ENCODE data around the gene CAPN11. TPM values are rescaled to one million over a fixed set of nuclear protein-coding genes. Genes with fewer than 3 reads are reported as not detected.
A peak's percentile ranks its signal among the peaks of the same experiment; 100 is the strongest.

The CAPN11 gene
- total RNA-seq, 1 experiment from 2014 or later = not detected

- no TSS peak for BruUV-seq (replicated peaks)
- Histone ChIP-seq H3K9ac (ENCODE audit: low read length) (no peak overlapping the region), H3K79me2 (ENCODE audit: low read length) (peaks cover 96% of the 10 kb centered on the region), H2AFZ (ENCODE audit: low read length) (no peak overlapping the region), H4K20me1 (ENCODE audit: low read length) (peaks cover 29% of the 10 kb centered on the region), H3K4me1 (ENCODE audit: insufficient read depth, low read length) (peaks cover 91% of the 10 kb centered on the region), H3K36me3 (ENCODE audit: low read depth, low read length) (peaks cover 8% of the 10 kb centered on the region; the same call in 1 of the 2 replicates), H3K27me3 (ENCODE audit: low read length) (no peaks in the 10 kb centered on the region), H3K9me3 (ENCODE audit: low read length) (no peaks in the 10 kb centered on the region), H3K27ac (ENCODE audit: low read length) (peak overlapping the region; percentile 73), H3F3A (ENCODE audit: low read length, unreplicated experiment) (peaks cover 14% of the 10 kb centered on the region), H3K4me3 (ENCODE audit: low read length) (no peak overlapping the region), H3K4me2 (ENCODE audit: low read length) (peak overlapping the region; percentile 34), H3K9me2 (replicated peaks; ENCODE audit: low read length) (no peaks in the 10 kb centered on the region)
- ChIA-PET POLR2A (ENCODE audit: unreplicated experiment) (no interaction called here), CTCF (no interaction called here)
- ATAC-seq (no peak), DNase-seq (peak; percentile 22)
- TF ChIP-seq, protein P1, sequence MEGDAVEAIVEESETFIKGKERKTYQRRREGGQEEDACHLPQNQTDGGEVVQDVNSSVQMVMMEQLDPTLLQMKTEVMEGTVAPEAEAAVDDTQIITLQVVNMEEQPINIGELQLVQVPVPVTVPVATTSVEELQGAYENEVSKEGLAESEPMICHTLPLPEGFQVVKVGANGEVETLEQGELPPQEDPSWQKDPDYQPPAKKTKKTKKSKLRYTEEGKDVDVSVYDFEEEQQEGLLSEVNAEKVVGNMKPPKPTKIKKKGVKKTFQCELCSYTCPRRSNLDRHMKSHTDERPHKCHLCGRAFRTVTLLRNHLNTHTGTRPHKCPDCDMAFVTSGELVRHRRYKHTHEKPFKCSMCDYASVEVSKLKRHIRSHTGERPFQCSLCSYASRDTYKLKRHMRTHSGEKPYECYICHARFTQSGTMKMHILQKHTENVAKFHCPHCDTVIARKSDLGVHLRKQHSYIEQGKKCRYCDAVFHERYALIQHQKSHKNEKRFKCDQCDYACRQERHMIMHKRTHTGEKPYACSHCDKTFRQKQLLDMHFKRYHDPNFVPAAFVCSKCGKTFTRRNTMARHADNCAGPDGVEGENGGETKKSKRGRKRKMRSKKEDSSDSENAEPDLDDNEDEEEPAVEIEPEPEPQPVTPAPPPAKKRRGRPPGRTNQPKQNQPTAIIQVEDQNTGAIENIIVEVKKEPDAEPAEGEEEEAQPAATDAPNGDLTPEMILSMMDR (conservative IDR thresholded peaks at IDR 0.05; ENCODE audit: low read depth, low read length) = no peak
- TF ChIP-seq EZH2phosphoT487 (IDR thresholded peaks at IDR 0.05; ENCODE audit: borderline replicate concordance, low read length) = no peak
- TF ChIP-seq EZH2 (IDR thresholded peaks at IDR 0.05; ENCODE audit: low read length, unreplicated experiment) = no peak
- intact Hi-C loops (cut with micrococcal nuclease) = loop anchor here (5.0 kb wide), 1 partner anchor 118 kb away; no protein-coding TSS in a partner anchor
Measured at GRCh38 chr6:44119704-44120262, 38.8 kb upstream of the CAPN11 start.

GRCh38 chr6:44120692-44121443 lies 37.8 kb upstream of the CAPN11 start:
- Histone ChIP-seq H3K4me3 (ENCODE audit: low read length) (no peak overlapping the region), H3K9me2 (replicated peaks; ENCODE audit: low read length) (no peaks in the 10 kb centered on the region), H3K36me3 (ENCODE audit: low read depth, low read length) (no peaks in the 10 kb centered on the region; the same call in 1 of the 2 replicates), H3K9ac (ENCODE audit: low read length) (no peak overlapping the region), H3K4me1 (ENCODE audit: insufficient read depth, low read length) (peaks cover 89% of the 10 kb centered on the region), H2AFZ (ENCODE audit: low read length) (no peak overlapping the region), H3K4me2 (ENCODE audit: low read length) (no peak overlapping the region; the same call in 1 of the 2 replicates), H3K27ac (ENCODE audit: low read length) (0 out of 2 replicates have a peak overlapping the region, but pooled peaks have one; percentile 2), H3K79me2 (ENCODE audit: low read length) (peaks cover 96% of the 10 kb centered on the region), H3K27me3 (ENCODE audit: low read length) (no peaks in the 10 kb centered on the region), H3K9me3 (ENCODE audit: low read length) (no peaks in the 10 kb centered on the region), H3F3A (ENCODE audit: low read length, unreplicated experiment) (peaks cover 14% of the 10 kb centered on the region), H4K20me1 (ENCODE audit: low read length) (peaks cover 40% of the 10 kb centered on the region)
- TF ChIP-seq, protein P1 (conservative IDR thresholded peaks at IDR 0.05; ENCODE audit: low read depth, low read length) = no peak
- TF ChIP-seq EZH2 (IDR thresholded peaks at IDR 0.05; ENCODE audit: low read length, unreplicated experiment) = no peak
- TF ChIP-seq EZH2phosphoT487 (IDR thresholded peaks at IDR 0.05; ENCODE audit: borderline replicate concordance, low read length) = no peak
- no TSS peak for BruUV-seq (replicated peaks)
- intact Hi-C loops (cut with micrococcal nuclease) = no loop called here
- CTCF ChIA-PET = no interaction called here
- no peak for ATAC-seq
- POLR2A ChIA-PET (ENCODE audit: unreplicated experiment) = no interaction called here
- no peak for DNase-seq

DNA sequence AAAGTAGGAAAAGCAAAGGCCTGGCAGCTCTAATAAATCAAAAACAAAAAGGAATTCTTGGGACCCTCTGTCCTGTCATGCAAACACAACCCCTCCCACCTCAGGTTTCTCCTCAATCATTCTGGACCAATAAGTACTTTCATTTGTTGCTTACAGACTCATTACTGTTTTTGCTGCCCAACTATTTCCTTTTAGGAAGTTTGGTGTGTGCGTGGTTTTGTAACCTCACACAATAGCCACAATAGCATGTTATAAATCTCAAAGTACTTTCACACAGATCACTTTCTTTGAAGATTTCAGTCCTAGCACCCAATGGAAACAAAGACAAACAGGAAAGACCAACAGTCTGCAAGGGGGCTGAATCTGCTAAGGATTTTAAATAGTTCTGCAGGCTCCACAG lies 35.8 kb upstream of the CAPN11 start:
- Histone ChIP-seq H3K27ac (ENCODE audit: low read length) (no peak overlapping the region), H3K79me2 (ENCODE audit: low read length) (peaks cover 97% of the 10 kb centered on the region), H3K9me2 (replicated peaks; ENCODE audit: low read length) (no peaks in the 10 kb centered on the region), H3K9me3 (ENCODE audit: low read length) (no peaks in the 10 kb centered on the region), H2AFZ (ENCODE audit: low read length) (no peak overlapping the region), H3K9ac (ENCODE audit: low read length) (no peak overlapping the region), H3K36me3 (ENCODE audit: low read depth, low read length) (no peaks in the 10 kb centered on the region; the same call in 1 of the 2 replicates), H4K20me1 (ENCODE audit: low read length) (peaks cover 47% of the 10 kb centered on the region), H3K27me3 (ENCODE audit: low read length) (no peaks in the 10 kb centered on the region), H3K4me3 (ENCODE audit: low read length) (peak overlapping the region; percentile 82; the same call in 1 of the 2 replicates), H3K4me1 (ENCODE audit: insufficient read depth, low read length) (peaks cover 70% of the 10 kb centered on the region), H3K4me2 (ENCODE audit: low read length) (peak overlapping the region; percentile 97), H3F3A (ENCODE audit: low read length, unreplicated experiment) (no peaks in the 10 kb centered on the region)
- TF ChIP-seq EZH2 (IDR thresholded peaks at IDR 0.05; ENCODE audit: low read length, unreplicated experiment) (no peak), EZH2phosphoT487 (IDR thresholded peaks at IDR 0.05; ENCODE audit: borderline replicate concordance, low read length) (no peak)
- TF ChIP-seq, protein P1 (conservative IDR thresholded peaks at IDR 0.05; ENCODE audit: low read depth, low read length) = no peak
- DNase-seq = no peak
- intact Hi-C loops (cut with micrococcal nuclease) = no loop called here
- no TSS peak for BruUV-seq (replicated peaks)
- POLR2A ChIA-PET (ENCODE audit: unreplicated experiment) = no interaction called here
- no peak for ATAC-seq
- CTCF ChIA-PET = interaction anchor here (0.6 kb wide), 1 partner anchor 20 kb away, joined by 5 read pairs; no protein-coding TSS in a partner anchor
